ENCODE results near the gene DAPK2. TPM values are rescaled to one million over a fixed set of nuclear protein-coding genes. Genes with fewer than 3 reads are reported as not detected.

Gene DAPK2
- total and polyA plus RNA-seq, 2 experiments from 2014 or later, result 0.51 to 1.4 TPM

- no peak overlapping the region for H3K4me3 ChIP-seq
- no peaks in the 10 kb centered on the region for H3K9me3 ChIP-seq (ENCODE audit: low read depth)
- no peaks in the 10 kb centered on the region for H3K36me3 ChIP-seq
- DNase-seq (ENCODE audit: low read depth in 1 of 2, low spot score in 1 of 2), result no peak
- H3K27me3 ChIP-seq, result no peaks in the 10 kb centered on the region
- no peak for TF ChIP-seq CTCF (IDR thresholded peaks at IDR 0.05; ENCODE audit: low read depth, low read length)
- H3K27ac ChIP-seq, result no peak overlapping the region
- H3K4me1 ChIP-seq (ENCODE audit: low read depth), result no peaks in the 10 kb centered on the region
Observed at GRCh38 chr15:64004587-64004986, 41.7 kb downstream of the DAPK2 start.

DNA sequence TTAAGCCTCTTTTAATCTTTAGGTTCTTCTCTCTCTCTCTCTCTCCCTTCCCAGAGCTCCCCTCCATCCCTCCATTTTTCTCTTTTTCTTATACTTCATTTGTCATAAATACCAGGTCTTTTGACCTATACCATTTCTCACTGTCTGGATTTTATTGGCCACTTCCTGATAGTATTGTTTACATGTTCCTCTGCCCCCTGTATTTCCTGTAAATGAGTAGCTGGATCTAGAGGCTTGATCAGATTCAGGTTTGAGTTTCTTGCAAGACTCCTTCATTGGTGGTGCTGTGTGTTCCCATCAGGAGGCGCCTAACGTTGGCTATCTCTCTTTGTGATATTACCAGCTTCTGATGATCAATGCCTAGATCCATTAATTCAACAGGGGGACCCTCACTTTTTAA is 42.2 kb downstream of the DAPK2 start:
- Histone ChIP-seq H3K4me1 (ENCODE audit: low read depth) (no peaks in the 10 kb centered on the region), H3K4me3 (no peak overlapping the region), H3K27ac (no peak overlapping the region), H3K27me3 (no peaks in the 10 kb centered on the region), H3K9me3 (ENCODE audit: low read depth) (no peaks in the 10 kb centered on the region), H3K36me3 (no peaks in the 10 kb centered on the region)
- no peak for DNase-seq (ENCODE audit: low read depth in 1 of 2, low spot score in 1 of 2)
- no peak for TF ChIP-seq CTCF (IDR thresholded peaks at IDR 0.05; ENCODE audit: low read depth, low read length)

DNA sequence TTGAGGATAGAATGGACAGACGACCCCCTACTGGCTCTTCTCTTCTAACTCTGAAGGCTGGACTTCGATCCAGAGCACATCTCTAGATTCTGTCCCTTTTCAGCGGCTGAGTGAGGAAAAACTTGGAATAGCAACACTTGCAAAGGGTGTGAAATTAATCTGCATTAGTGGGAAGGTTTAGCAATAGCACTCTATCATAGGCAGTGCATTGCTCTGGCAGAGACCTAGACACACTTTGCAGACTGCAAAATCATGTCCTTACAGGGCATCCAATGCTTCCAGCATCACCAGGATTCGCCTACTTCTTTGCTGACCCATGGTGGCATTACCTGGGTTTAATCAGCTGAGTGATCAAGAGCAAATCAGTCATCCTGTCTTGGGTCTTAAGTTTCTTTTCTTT is 43.1 kb downstream of the DAPK2 start:
- TF ChIP-seq CTCF (IDR thresholded peaks at IDR 0.05; ENCODE audit: low read depth, low read length), result no peak
- H3K9me3 ChIP-seq (ENCODE audit: low read depth), result no peaks in the 10 kb centered on the region
- H3K27ac ChIP-seq, result no peak overlapping the region
- H3K36me3 ChIP-seq, result no peaks in the 10 kb centered on the region
- no peaks in the 10 kb centered on the region for H3K27me3 ChIP-seq
- DNase-seq (ENCODE audit: low read depth in 1 of 2, low spot score in 1 of 2), result no peak
- no peak overlapping the region for H3K4me3 ChIP-seq
- no peaks in the 10 kb centered on the region for H3K4me1 ChIP-seq (ENCODE audit: low read depth)

DNA sequence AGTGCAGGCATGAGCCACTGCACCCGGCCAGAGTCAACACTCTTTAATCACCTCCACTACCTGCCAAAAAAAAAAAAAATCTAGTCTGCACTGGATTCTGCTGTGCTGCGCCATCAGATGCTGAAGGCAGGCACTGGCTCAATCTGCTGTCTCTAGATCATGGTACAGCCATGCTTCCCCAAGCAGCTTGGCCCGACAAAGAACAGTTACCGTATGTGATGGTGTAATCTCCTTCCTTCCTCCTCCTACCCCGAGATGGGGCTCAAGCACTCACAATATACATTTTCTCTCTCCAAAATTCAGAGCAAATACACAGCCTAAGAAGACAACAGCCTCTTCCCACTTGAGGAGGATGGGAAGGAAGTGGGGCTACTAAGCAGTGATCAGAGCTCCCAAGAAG is 45.1 kb downstream of the DAPK2 start:
- DNase-seq (ENCODE audit: low read depth in 1 of 2, low spot score in 1 of 2), result no peak
- TF ChIP-seq CTCF (IDR thresholded peaks at IDR 0.05; ENCODE audit: low read depth, low read length), result no peak
- no peaks in the 10 kb centered on the region for H3K36me3 ChIP-seq
- H3K9me3 ChIP-seq (ENCODE audit: low read depth), result no peaks in the 10 kb centered on the region
- no peaks in the 10 kb centered on the region for H3K27me3 ChIP-seq
- H3K4me1 ChIP-seq (ENCODE audit: low read depth), result no peaks in the 10 kb centered on the region
- H3K27ac ChIP-seq, result no peak overlapping the region
- no peak overlapping the region for H3K4me3 ChIP-seq

DNA sequence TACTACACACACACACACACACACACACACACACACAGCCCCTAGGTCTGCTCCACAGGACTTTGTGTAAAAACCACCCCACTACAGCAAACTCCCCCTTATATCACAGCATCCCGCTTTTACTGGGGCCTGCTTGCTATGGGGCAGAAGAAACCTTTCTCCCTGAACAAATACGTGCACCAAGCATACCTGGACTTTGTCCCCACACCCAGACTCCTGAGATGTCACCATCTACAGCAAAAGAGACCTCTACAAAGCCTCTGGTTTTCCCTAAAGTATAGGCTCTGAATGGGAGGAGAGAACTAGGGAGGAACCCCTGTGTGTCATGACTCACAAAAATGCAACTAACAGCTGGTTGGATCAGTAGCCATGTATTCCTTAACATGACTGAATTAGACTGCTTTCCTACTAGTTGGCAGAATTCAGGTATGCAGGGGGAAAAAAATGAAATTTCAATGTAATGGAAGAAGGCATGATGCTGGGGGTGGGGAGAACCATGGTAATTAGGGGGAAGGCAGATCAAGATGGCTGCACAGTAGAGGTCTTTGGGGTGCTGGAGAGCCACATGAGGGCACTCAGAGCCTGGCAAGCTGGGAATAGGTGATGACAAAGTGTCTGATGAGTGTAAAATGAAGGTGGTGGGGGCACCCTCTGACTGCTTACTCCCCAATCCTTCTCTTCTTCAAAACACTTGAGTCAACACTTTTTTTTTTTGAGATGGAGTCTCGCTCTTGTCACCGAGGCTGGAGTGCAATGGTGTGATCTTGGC is 45.9 kb downstream of the DAPK2 start:
- no peak for TF ChIP-seq CTCF (IDR thresholded peaks at IDR 0.05; ENCODE audit: low read depth, low read length)
- DNase-seq (ENCODE audit: low read depth in 1 of 2, low spot score in 1 of 2), result no peak
- Histone ChIP-seq H3K9me3 (ENCODE audit: low read depth) (no peaks in the 10 kb centered on the region), H3K36me3 (no peaks in the 10 kb centered on the region), H3K27ac (no peak overlapping the region), H3K27me3 (no peaks in the 10 kb centered on the region), H3K4me1 (ENCODE audit: low read depth) (no peaks in the 10 kb centered on the region), H3K4me3 (no peak overlapping the region)

Measured in cardiac muscle cell (in vitro differentiated cells and primary cell).